ENCODE data around the gene C1orf226.

- TF ChIP-seq ZC3H11A (IDR thresholded peaks at IDR 0.05) (no peak), CTCF (IDR thresholded peaks at IDR 0.05) (no peak), PHF8 (IDR thresholded peaks at IDR 0.05; ENCODE audit: borderline replicate concordance, low read depth) (no peak), MAZ (IDR thresholded peaks at IDR 0.05; ENCODE audit: borderline replicate concordance, low read depth, low read length) (no peak), RFX5 (IDR thresholded peaks at IDR 0.05) (no peak)
These were observed 20.7 kb upstream of the C1orf226 start for GRCh38 chr1:162360874-162361260.
